GM18499 (cell line): ENCODE data around the gene HDLBP.

ENCODE experiments used
- ATAC-seq: cut with Tn5 transposase; IDR thresholded peaks from one replicate; pipeline ENCODE4 v1.9.1; 2021; ENCODE audit warnings: moderate number of reproducible peaks; ENCODE audit not compliant: insufficient read depth, unreplicated experiment

The HDLBP gene

GRCh38 chr2:241315093-241315878 lies at the start of gene HDLBP:
HDLBP (minus strand) TSS chr2:241315672; CDS start chr2:241266869, 48,803 bp downstream.
- peak; percentile 45 for ATAC-seq

DNA sequence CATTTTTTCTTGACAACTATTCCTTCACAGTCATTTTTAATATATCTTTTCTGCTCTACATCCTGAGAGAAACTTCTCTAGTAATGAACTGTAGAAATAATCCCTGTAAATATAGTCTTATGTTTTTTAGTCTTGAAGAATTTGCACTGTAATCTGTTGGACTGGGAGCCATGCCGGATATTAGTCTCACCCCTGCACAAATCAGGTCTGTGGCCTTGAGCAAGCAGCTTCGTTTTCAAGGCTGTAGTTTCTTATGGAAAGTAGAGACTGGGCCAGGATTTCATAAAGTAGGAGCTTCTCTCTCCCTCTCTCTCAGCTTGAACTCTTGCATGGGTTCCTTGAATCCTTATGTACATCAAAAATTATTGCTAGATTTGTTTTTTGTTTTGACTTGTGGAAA lies 49.3 kb upstream of the HDLBP start:
- ATAC-seq = no peak

GRCh38 chr2:241363426-241363825 lies 48.0 kb upstream of the HDLBP start:
- no peak for ATAC-seq

GRCh38 chr2:241359481-241360045 lies 44.1 kb upstream of the HDLBP start:
- ATAC-seq = no peak

GRCh38 chr2:241358470-241358869 lies 43.0 kb upstream of the HDLBP start:
- ATAC-seq = peak; percentile 37

GRCh38 chr2:241357531-241357930 lies 42.1 kb upstream of the HDLBP start:
- no peak for ATAC-seq

GRCh38 chr2:241356871-241357260 lies 41.4 kb upstream of the HDLBP start:
- no peak for ATAC-seq

DNA sequence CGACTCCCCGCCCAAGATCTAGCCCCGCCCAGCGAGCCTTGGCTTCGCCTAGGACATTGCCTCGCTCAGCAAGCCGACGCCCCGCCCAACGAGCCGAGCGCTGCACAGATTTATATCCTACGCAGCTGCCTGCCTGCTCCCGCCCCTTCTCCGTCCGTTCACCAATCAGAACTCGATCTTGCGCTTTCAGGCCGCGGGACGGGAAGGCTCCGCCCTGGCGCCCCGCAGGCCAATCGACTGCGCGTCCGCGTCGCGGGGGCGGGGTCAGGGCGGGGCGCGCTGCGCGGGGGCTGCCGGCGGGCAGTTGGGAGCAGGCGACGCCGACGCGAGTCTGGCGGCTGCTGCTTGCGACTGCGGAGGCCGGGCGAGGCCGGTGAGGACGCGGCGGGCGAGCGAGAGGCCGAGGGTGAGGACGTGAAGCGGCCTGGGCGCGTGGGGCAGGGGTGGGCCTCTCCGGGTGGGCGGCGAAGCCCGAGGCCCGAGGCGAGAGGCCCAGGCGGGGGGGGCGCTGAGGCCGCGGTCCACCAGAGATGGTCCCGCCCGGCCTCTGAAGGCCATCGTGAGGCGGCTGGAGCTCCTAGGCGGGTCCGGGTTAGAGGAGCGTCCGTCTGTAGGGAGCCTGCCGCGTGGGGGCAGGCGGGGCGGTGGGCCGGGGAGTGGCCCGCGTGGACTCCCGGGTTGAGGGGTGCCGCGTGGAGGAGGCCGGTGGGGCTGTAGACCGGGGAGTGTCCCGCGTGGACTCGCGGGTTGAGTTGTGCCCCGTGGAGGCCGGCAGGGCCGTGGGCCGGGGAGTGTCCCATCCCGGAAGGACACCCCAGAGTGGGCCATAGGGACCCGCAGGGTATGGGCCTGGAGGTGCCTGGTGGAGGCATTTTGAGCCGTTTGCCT lies 40.8 kb upstream of the HDLBP start, which contains the start of gene FARP2:
FARP2 (plus strand) TSS at position 303 of the 888 bp plus-strand sequence. CDS start 16,823 bp downstream, outside the sequence.
- peak; percentile 49 for ATAC-seq

- no peak for ATAC-seq
Measured at GRCh38 chr2:241354668-241355658, 39.5 kb upstream of the HDLBP start.

DNA sequence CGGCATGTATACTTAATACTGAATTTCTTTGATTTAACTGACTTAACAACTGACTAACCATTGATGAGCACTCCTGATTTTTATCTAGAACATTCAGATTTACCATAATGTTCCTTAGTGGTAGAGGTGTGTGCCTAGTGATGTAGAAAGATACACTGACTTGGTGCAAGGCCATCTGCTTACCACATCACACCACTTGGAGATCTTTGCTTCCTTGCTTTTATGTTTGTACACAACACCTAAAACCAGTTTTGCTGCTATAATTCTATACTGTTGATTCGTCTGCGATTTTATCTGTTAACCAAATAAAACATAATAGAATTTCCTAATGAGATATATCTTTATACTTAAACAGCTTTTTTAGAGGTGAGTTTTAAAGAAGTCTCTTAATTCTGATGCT lies 36.8 kb upstream of the HDLBP start:
- ATAC-seq = no peak

- ATAC-seq = no peak
Measured at GRCh38 chr2:241351640-241352031, 36.2 kb upstream of the HDLBP start.

DNA sequence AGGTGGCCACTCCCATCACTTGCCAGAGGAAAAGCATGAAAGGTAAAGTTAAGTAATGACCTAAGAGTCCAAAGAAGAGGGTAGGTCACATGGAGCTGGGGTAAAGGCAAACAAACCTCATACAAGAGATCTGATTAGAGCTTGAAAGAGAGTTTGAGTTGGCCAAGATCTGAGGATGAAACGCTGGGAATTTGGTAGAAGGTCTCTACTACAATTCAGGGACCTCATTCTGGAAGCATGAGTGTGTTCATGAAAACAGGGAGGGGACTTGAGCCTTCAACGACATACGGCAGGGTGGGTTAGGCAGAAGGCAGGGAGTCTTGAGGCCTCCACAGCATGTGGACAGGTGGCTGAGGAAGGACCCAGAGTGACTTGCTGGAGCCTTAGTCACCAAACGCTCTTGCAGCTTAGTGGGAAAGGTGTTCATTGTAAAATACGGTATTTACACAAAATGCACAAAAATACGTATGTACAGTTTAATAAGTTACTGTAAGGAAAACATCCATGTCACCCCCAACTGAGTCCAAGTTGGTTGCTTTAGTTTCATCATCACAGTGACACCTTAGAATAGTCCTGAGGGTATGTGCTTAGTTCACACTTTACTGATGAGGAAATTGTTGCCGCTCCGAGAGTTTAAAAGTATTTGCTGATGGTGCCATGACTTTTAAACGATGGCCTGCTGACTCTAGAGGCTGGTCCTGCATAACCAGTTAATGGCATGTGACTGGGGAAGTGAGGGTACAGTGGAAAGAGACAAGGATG lies 35.6 kb upstream of the HDLBP start:
- ATAC-seq = no peak

GRCh38 chr2:241350530-241350877 lies 35.0 kb upstream of the HDLBP start:
- ATAC-seq = no peak

DNA sequence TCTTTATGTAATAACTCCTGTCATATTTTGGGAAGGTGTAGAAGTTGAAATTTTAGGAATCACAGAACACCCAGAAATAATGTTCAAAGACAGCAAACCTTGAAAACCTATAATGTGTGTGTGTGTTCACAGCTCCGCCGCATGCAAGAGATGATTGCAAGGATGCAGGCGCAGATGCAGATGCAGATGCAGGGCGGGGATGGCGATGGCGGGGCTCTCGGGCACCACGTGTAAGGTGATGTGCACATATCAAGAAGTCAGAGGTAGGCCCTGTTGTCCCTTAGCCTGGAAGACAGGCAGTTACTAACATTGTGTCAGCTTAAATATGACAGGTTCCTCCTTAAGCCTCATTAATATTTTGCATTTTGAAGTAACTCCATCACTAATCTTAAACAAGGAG lies 34.5 kb upstream of the HDLBP start:
- ATAC-seq = no peak

DNA sequence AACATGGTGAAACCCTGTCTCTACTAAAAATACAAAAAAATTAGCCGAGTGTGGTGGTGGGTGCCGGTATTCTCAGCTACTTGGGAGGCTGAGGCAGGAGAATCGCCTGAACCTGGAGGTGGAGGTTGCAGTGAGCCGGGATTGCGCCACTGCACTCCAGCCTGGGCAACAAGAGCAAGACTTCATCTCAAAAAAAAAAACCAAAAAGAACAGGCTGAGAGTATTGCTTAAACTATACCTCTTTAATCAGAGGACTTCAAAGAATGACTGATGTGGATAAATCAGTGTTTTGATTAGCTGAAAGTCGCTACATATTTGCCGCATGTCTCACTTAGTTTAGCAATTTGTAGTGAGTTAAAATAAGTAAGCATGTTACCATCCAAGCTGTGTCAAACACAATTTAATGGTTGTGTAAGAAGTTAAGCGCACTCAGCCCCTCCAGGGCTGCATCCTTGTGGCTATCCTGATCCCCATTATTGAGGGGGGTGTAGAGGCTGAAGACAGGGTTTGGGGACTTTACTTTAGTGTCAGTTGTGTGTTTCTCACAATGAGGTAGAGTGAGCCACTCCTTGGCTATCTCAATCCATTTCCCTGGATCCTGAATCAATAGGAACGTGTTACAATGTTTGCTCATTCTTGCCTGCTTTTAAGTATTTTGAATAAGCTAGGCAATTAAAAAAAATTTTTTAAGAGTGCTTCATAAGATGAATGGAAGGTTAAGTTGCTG lies 29.6 kb upstream of the HDLBP start:
- no peak for ATAC-seq

DNA sequence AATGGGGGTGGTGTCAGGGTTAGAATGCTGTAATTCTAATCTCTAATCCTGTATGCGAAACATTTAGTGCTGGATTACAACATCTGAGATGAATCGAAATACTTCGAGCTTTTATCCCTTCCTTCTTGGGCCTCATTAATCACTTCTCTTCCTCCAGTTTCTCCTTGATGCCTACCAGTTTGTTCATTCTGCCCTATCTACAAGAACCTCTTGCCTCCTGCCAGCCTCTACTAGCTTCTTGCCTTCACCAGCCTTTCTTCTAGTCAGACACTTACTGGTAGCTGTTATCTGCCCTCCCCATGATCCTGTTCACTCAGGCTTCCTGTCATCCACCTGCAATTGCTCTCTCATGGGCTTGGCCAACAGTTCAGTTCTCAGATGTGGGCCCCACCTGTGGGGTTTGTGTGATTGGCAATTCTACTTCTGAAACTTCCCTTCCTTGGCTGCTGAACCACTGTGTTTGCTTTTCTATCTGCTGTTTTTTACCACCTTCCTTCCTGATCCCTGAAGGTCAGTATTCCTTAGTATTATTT lies 25.2 kb upstream of the HDLBP start:
- ATAC-seq = no peak

GRCh38 chr2:241339839-241340630 lies 24.6 kb upstream of the HDLBP start:
- ATAC-seq = no peak
